Glomerular endothelial cell (primary cell): ENCODE results near the gene RXRA. TPM values are rescaled to one million over a fixed set of nuclear protein-coding genes. Genes with fewer than 3 reads are reported as not detected.

Experiments
- DNase-seq: peaks from one replicate; pipeline ENCODE4 v3.0.0-alpha.2; 2011; ENCODE audit warnings: low read depth, low spot score; ENCODE audit errors: extremely low read depth
- total RNA-seq: library from RNA; depleted of rRNA; stranded (reverse); fragments of >200 nt; gene quantifications from 2 replicates; pipeline ENCODE4 v1.2.3, GENCODE V29; 2015

The RXRA gene
- 19.2 and 29.2 TPM in 2 replicates for total RNA-seq

GRCh38 chr9:134325813-134326723 lies at the start of gene RXRA:
RXRA (plus strand) TSS chr9:134326455; CDS start chr9:134326632, 177 bp downstream.
- DNase-seq: no peak

DNA sequence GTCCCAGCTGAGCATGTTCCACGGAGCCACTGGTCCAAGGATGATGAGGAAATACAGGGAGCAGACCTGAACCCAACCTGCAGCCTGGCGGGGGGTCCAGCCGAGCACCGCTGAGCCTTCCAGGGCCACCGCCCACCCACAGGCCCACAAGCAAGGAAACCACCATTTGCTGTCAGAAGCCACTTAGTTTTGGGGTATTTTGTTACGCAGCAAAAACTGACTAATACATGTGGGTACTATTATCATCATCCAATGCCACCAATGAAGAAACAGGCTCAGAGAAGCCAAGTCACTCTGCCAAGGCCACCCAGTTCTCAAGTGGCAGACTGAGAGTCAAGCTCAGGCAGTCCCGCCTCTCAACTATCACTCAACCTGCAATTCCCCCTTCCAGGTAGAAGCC lies 48.0 kb upstream of the RXRA start:
- DNase-seq: no peak

DNA sequence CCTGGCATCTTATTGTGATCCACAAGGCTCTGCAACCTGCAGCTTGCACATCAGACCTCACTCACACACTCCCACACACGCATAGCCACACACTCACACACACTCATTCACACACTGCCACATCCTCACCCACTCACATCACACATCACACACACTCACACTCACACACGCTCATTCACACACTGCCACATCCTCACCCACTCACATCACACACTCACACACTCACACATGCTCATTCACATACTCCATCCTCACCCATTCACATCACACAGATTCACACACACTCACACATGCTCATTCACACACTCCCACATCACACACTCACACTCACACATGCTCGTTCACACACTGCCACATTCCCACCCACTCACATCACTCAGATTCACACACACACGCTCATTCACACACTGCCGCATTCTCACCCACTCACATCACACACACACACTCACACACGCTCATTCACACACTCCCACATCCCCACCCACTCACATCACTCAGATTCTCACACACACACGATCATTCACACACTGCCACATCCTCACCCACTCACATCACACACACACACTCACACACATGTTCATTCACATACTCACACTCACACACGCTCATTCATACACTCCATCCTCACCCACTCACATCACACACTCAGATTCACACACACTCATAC lies 47.1 kb upstream of the RXRA start:
- no peak for DNase-seq

DNA sequence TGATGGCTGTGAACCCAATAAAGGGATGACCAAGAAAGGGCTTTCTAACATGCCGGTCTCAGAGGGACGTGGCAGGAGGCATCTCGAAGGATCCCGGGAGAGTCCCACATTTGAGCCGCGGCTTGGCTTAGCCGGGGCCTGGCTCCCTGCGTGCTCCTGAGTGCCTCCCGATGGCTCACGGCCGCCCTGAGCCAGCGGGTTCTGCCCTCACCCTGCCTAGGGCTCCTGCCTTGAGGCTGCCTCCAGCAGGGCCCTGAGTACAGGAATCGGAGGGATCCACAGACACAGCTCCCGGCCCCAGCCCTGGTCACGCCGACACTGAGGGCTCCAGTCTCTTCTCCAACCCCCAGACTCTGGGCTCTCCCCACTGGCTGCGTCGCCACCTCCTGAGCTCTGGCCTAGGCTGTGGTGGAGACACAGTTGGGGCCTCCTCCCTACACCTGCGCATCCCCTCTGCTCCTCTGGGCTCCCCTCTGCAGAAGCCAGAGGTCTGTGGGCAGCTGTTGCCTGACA lies 44.1 kb upstream of the RXRA start:
- DNase-seq: no peak

DNA sequence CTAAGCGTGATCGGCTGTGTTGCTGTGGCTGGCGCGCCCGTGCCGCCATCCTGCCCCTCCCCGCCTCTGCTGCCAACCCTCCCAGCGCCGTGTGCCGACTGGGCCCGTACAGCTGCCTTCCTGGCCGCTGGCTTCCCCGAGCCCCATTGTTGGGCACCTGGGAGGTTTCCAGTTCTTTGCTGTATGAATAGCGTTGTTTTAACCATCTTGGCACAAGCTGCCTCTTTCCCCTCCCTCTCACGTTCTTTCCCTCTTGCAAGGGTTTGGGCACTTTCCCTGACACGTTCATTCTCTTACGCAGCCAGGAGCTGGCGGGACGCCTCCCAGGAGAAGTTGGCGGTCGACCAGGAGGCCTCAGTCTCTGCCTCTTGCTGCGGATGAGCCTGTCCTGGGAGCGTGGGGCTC lies 43.1 kb upstream of the RXRA start:
- DNase-seq: no peak

- no peak for DNase-seq
Measured at GRCh38 chr9:134283692-134284265, 42.5 kb upstream of the RXRA start.

GRCh38 chr9:134284273-134284672 lies 42.0 kb upstream of the RXRA start:
- no peak for DNase-seq

- DNase-seq: no peak
Measured at GRCh38 chr9:134284741-134285140, 41.5 kb upstream of the RXRA start.

DNA sequence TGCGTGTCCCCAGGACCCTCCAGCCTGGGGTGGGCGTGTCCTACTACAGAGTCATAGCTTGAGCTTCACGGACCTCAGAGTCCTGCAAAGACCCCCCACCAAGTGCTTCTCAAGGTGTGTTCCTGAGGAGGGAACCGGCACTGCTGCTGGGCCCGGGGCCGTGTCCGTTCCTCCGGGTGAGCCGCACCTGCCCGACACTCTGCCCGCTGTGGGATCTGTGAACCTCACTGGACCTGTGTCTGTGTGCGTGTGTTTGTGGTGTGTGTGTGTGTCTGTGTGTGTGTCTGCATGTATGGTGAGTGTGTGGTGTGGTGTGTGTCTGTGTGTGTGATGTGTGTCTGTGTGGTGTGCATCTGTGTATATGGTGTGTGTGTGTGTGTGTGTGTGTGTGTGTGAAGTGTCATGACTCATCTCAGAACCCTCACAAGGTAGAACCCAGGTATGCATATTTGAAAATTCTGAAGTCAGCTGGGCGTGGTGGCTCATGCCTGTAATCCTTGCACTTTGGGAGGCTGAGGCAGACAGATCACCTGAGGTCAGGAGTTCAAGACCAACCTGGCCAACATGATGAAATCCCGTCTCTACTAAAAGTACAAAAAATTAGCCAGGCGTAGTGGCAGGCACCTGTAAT lies 40.9 kb upstream of the RXRA start:
- DNase-seq: no peak

- no peak for DNase-seq
Measured at GRCh38 chr9:134286471-134287245, 39.6 kb upstream of the RXRA start.

DNA sequence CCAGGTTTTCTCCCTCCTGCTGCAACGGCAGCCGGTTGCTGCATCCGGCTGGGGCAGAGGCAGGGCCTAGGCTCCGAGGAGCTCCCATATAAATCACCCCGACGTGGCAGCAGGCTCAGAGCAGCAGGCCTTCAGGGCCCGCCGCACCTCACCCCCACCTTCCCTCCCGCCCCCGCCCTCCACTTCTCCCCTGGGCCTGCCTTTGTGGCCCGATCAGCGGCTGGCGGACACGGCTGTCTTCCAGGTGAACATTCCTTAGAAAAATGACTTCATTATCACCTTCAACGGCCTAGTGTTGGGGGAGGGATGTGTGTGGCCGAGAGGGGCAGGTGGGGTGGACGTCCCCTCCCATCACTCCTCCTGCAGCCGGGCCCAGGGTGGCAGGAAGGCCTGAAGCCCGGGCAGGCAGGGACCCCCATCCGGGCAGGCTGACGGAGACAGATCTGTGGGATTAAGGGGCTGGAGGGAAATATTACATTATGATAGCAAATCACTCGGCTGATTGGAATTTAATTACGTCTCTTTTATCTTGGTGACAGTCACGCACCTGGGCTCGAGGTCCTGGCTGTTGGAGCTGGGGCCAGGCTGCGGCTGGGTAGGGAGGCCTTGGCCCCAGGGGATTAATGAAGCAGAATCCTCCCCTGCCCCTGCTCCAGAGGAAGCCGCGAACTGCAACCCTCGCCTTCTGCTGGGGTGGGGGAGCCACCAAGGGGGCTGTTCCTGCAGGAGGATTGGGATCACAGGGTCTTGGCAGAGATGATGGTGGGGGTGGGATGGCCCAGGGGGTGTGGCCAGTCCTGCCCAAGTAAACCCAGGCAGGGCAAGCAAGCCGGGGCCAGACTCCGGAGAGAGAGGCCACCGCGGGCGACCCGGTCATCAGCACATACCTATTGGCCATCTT lies 38.4 kb upstream of the RXRA start:
- no peak for DNase-seq

DNA sequence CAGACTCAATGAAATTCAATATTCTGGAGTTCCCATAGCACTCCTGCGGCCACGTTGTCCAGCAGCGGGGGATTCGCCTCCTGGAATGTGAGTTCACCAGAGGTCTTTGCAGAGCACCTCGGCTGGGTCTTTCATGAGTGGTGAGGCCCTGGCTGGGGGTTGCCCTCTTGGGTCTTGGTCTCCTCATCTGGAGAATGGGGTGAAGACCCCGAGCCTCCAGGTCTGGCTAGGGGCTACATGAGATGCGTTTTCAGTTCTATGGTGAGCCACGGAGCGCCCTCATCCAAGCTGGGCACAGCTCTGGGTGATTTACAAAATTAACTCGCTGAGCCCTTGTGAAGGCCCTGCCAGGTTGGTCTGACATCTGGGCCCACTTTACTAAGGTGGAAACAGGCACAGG lies 37.5 kb upstream of the RXRA start:
- DNase-seq: no peak

GRCh38 chr9:134289241-134289875 lies 36.9 kb upstream of the RXRA start:
- no peak for DNase-seq

DNA sequence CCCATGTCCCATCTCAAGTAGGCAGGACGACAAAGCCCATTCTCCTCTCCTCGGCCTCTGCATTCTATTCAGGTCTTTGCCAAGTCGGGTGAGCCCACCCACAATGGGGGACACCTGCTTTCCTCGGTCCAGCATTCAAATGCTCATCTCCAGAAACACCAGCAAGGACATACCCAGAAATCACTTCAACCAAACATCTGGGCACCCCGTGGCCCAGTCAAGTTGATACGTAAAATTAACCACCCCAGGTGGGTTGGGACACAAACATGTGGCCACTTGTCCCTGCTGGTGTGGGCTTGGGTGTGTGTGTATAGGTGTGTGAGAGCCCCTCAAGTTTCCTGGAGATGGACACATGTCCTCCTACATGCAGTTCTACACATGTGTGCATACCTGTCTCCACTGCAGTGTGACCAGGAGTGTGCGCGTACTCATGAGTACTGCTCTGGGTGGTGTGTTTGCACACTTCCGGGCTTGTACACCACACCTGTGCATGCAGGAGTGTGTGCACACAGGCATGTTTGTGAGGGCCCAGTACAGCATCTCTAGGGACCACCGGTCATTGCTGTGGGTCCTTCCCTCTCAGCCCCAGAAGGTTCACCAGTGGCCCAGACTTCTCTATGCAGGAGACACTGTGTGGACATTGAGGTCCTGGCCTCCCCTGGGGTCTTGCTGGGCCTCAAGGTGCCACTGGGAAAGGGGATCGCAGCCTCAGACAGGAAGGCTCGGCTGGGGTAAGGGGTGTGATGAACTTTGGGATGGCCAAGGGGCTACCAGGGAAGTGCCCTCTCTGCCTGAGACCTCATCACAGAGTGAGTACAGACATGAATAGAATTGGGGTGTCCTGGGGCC lies 35.4 kb upstream of the RXRA start:
- no peak for DNase-seq

DNA sequence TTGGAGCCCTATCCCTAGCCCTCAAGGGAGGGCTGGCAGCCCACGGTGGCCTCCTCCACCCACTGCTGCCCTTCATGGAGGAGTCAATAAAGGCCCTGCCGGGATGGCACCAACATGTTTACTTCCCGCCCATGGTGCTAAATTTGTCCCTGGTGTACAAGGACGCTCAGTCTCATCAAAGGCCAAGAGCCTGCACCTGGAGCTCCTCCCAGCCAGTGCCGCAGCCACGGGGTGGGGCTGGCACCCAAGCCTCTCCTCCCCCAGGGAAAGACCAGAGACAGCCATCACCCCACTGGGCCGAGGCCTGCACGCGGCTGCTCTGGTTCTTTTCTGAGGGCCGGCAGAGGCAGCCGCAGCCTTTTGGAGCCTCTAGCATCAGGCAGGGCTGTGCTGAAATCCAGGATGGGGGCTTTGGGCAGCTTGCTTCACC lies 34.8 kb upstream of the RXRA start:
- DNase-seq: no peak

DNA sequence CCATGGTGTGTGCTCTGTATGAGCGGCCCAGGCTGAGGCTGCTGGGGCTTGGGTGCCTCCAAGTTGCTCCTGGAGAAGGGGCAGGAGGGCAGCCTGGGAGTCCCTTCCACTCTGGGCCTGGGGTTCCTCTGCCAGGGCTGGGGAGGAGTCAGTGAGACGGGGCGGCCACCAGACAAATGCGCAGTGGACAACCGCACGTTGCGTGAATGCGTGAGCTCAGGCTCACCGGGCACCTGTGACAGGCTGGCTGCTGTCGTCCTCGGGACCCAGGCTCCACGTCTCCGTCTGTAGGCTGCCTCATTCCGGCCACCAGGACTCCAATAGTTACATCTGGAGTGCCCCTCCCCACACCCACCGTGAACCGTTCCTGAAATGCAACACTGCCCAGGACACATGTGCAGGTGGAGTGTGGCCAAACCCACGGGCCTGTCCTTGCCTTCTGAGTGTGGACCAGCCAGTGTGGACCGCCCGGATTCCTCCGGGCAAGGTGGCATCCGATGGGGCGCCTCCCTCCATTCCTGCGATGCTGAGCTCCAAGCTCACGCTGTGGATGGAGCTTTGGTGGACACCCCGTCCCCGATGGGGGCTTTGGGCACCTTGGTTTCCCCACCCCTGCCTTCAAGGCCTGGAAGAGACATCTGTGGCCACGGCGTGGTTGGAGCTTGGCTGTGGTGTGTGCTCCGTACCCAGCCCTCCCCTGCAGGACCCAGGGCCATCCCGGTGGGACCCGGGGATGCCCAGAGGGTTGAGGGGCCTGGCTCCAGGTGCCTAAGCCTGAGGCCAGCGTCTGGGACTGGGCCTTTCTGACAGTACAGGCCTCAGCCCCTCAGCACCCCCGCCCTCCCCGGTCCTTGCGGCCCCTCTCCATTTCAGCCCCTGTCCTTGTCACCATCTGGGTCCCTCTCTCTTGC lies 34.0 kb upstream of the RXRA start:
- DNase-seq: no peak

- DNase-seq: no peak
Measured at GRCh38 chr9:134293031-134293521, 33.2 kb upstream of the RXRA start.
